ENCODE results near the gene SPTLC2.
"Not testable (repeated sequence)": the region's sequence is repeated elsewhere in the genome, so short reads cannot be mapped to it uniquely, and the experiment has no call there.

Gene SPTLC2

DNA sequence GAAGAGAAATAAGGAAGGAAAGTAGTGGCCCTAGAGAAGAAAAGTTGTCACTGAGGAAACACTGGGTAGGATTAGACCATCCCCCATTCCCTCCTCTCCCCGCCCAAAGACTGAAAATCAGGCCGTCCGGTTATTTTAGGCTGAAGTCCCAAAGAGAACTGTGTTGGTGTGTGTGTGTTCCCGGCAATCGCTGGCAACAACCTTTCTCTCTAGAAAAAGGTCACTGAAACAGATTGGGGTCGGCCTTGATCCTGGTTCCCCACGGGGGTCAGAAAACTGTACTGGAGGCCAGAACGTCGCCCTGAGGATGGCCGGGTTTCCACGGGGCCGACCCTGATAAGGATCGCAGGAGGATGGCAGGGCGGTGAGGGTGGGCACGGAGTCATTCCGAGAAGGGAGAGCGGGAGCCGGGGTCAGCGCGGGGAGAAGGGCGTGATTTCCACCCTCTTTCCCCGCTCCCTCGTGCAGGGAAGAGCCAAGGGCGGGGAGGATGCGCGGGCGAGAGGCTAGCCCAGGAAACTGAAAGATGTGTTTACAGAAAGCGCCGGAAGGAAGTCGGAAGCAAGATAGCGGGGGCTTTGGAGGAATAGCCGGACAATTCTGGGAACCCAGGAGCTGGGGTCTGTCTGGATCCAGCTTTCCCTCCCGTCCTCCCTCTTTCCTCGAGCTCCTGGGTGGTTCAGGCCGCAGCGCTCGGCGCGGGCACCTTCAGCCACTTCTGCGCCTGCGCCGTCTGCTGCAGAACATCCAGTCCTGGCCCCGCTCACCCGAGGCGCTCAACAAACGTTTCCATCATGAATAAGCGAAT is 25.3 kb upstream of the SPTLC2 start:
- peak; percentile 73 for DNase-seq (ENCODE audit: low spot score)
- TF ChIP-seq, protein P1, sequence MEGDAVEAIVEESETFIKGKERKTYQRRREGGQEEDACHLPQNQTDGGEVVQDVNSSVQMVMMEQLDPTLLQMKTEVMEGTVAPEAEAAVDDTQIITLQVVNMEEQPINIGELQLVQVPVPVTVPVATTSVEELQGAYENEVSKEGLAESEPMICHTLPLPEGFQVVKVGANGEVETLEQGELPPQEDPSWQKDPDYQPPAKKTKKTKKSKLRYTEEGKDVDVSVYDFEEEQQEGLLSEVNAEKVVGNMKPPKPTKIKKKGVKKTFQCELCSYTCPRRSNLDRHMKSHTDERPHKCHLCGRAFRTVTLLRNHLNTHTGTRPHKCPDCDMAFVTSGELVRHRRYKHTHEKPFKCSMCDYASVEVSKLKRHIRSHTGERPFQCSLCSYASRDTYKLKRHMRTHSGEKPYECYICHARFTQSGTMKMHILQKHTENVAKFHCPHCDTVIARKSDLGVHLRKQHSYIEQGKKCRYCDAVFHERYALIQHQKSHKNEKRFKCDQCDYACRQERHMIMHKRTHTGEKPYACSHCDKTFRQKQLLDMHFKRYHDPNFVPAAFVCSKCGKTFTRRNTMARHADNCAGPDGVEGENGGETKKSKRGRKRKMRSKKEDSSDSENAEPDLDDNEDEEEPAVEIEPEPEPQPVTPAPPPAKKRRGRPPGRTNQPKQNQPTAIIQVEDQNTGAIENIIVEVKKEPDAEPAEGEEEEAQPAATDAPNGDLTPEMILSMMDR (IDR thresholded peaks at IDR 0.05; ENCODE audit: extremely low read depth, insufficient read depth, missing control alignments) = no peak
- in situ Hi-C loops (cut with MboI; ENCODE audit: low pct_unique_long_range_greater_than_20kb, low sequenced_read_pairs, unreplicated experiment) = no loop called here

DNA sequence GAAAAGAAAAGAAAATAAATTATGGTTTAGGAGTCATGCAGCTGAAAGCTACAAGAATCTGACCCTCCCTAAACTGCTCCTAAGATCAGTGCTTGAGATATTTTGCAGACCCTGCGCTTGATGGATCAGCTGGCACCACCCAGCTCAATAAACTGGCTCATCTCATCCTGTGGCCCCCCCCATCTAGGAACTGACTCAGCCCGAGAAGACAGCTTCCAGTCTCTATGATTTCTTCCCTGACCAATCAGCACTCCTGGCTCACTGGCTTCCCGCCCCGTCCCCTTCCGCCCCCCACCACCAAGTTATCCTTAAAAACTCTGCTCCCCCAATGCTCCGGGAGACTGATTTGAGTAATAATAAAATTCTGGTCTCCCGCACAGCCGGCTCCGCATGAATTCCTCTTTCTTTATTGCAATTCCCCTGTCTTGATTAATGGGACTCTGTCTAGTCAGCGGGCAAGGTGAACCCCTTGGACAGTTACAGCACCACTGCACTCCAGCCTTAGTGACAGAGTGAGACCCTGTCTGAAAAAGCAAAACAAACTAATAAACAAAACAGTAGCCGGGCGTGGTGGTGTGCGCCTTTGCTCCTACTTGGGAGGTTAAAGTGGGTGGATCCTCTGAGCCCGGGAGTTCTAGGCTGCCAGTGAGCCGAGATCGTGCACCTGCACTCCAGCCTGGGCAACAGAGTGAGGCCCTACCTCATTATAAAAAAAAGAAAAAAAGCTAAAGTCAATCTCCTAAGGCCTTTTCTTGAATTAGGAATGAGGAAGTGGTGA is 24.5 kb upstream of the SPTLC2 start:
- in situ Hi-C loops (cut with MboI; ENCODE audit: low pct_unique_long_range_greater_than_20kb, low sequenced_read_pairs, unreplicated experiment) = no loop called here
- TF ChIP-seq, protein P1 (IDR thresholded peaks at IDR 0.05; ENCODE audit: extremely low read depth, insufficient read depth, missing control alignments) = no peak
- no peak for DNase-seq (ENCODE audit: low spot score)

DNA sequence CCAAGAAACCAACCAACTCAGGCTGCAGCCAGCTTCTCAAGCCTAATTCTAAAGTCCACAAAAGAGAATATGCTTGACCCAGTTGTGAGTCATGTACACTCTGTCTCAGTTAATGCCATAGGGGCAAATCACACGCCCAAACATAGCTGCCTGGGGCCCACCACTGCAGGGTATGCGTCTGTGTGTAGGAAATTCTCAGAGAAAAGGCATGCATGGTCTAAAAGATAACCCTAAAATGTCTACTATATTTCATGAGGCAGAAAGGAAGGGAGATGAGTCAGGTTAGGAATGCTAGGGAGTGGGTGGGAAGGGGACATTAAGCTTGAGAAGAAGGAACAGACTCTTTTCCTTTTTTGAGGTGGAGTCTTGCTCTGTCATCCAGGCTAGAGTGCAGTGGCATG is 22.3 kb upstream of the SPTLC2 start:
- in situ Hi-C loops (cut with MboI; ENCODE audit: low pct_unique_long_range_greater_than_20kb, low sequenced_read_pairs, unreplicated experiment) = no loop called here
- TF ChIP-seq, protein P1 (IDR thresholded peaks at IDR 0.05; ENCODE audit: extremely low read depth, insufficient read depth, missing control alignments) = no peak
- no peak for DNase-seq (ENCODE audit: low spot score)

DNA sequence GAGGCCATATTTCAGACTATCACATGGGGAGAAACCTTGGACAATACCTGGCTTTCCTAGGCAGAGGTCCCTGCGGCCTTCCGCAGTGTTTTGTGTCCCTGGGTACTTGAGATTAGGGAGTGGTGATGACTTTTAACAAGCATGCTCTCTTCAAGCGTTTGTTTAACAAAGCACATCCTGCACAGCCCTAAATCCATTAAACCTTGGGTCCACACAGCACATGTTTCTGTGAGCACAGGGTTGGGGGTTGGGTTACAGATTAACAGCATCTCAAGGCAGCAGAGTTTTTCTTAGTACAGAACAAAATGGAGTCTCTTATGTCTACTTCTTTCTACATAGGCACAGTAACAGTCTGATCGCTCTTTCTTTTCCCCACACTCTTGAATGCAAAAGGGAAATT is 19.4 kb upstream of the SPTLC2 start:
- DNase-seq (ENCODE audit: low spot score); in situ Hi-C loops (cut with MboI; ENCODE audit: low pct_unique_long_range_greater_than_20kb, low sequenced_read_pairs, unreplicated experiment): not testable (repeated sequence)

DNA sequence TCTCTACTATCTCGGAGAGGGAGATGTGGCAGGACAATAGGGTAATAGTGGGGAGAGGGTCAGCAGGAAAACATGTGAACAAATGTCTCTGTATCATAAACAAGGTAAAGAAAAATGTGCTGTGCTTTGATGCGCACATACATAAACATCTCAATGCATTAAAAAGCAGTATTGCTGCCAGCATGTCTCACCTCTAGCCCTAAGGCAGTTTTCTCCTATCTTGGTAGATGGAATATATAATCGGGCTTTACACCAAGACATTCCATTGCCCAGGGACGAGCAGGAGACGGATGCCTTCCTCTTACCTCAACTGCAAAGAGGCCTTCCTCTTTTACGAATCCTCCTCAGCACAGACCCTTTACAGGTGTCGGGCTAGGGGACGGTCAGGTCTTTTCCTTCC is 19.0 kb upstream of the SPTLC2 start:
- in situ Hi-C loops (cut with MboI; ENCODE audit: low pct_unique_long_range_greater_than_20kb, low sequenced_read_pairs, unreplicated experiment); DNase-seq (ENCODE audit: low spot score): not testable (repeated sequence)

DNA sequence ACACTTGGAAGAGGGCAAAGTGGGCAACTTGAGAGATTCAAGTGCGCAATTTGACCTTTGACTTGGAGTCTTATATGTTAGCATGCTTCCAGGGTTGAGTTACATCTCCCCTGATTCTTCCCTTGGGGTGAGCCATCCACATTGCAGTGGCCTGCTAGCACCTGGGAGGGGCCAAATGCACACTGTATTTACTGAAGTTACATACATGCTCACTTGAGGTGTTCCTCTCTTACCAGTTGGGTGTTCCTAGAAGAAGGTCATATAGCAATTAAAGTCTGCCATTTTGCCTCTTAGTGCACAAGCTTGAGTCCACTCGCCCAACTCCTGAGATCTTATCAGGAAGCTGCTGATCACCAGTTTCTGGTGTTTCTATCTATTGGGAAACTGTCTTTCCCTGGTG is 13.7 kb upstream of the SPTLC2 start:
- in situ Hi-C loops (cut with MboI; ENCODE audit: low pct_unique_long_range_greater_than_20kb, low sequenced_read_pairs, unreplicated experiment) = no loop called here
- TF ChIP-seq, protein P1 (IDR thresholded peaks at IDR 0.05; ENCODE audit: extremely low read depth, insufficient read depth, missing control alignments) = no peak

DNA sequence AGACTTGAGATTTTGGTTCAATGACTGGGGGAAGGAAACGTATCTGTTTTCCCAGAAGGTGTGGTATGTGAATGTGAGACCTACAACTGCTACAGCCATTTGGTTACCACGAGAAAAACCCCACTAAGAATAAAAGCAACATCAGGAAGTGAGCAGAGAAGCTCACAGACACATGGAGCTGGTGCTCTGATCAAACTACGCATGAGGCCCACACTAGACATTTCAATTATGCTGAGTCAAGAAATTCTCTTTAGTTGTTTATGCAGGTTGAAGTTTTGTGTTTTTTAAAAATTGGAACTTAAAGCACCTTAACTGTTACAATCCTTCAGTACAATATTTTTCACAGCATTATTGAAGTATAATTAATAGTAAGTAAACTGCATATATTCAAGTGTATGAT is 8.9 kb upstream of the SPTLC2 start:
- in situ Hi-C loops (cut with MboI; ENCODE audit: low pct_unique_long_range_greater_than_20kb, low sequenced_read_pairs, unreplicated experiment) = no loop called here
- TF ChIP-seq, protein P1 (IDR thresholded peaks at IDR 0.05; ENCODE audit: extremely low read depth, insufficient read depth, missing control alignments) = no peak

More for the DNA sequence above, 13.7 kb upstream of the SPTLC2 start:
- DNase-seq (ENCODE audit: low spot score) = no peak

More for the DNA sequence above, 8.9 kb upstream of the SPTLC2 start:
- DNase-seq (ENCODE audit: low spot score) = no peak
